NOMO-1 treated with dmso at 0.1 percent for 144 hours (cell line): ENCODE data around the gene SMURF2.
A peak's percentile ranks its signal among the peaks of the same experiment; 100 is the strongest.
"Not testable (repeated sequence)": the region's sequence is repeated elsewhere in the genome, so short reads cannot be mapped to it uniquely, and the experiment has no call there.

ENCODE experiments used
- DNase-seq: peaks from one replicate; lab custom pipeline; 2025; ENCODE audit not compliant: unreplicated experiment; lab: John Stamatoyannopoulos, UW

Gene SMURF2

GRCh38 chr17:64632606-64633005 is 29.5 kb downstream of the SMURF2 start:
- DNase-seq, result no peak

DNA sequence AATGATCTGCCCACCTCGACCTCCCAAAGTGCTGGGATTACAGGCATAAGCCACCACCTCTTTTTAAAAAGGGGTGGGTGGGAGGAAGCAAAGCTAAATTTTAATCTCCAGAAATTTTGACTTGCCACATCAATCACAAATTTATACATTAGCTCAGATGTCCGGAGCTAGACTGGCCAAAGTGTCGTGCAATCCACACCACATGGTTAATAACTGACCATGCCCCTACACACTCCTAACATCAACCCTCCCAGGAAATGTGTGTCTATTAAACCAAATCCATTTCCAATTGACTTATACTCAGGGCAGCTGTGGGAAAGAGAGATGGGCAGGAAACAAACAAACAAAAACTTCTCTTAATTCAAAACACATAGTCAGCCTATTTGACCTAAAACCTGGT is 29.9 kb downstream of the SMURF2 start:
- DNase-seq, result no peak

- peak; percentile 15 for DNase-seq
Observed at GRCh38 chr17:64630309-64631223, 31.5 kb downstream of the SMURF2 start.

- DNase-seq, result no peak
Observed at GRCh38 chr17:64628641-64629040, 33.5 kb downstream of the SMURF2 start.

DNA sequence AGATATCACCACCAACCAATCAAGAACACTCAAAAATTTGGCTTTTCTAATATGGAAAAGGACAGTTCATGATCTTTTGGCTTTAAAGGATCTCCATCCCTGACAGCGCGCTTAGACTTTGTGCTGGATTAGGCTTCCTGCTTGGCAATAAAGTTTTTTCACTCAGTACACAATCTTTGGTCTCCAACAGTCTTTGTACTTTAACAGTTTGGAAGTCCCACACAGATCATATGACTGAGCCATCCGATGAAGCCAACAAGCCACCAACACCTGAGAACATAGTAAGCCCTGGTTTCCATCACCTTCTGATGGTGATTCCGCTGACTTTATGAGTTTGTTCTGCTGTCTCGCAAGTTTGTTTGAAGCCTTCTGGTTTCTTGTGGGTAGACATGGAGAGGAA is 34.3 kb downstream of the SMURF2 start:
- no peak for DNase-seq

GRCh38 chr17:64626827-64627226 is 35.3 kb downstream of the SMURF2 start:
- no peak for DNase-seq

GRCh38 chr17:64625541-64625940 is 36.6 kb downstream of the SMURF2 start:
- no peak for DNase-seq

GRCh38 chr17:64622931-64623654 is 39.0 kb downstream of the SMURF2 start:
- no peak for DNase-seq

- no peak for DNase-seq
Observed at GRCh38 chr17:64621772-64622171, 40.3 kb downstream of the SMURF2 start.

DNA sequence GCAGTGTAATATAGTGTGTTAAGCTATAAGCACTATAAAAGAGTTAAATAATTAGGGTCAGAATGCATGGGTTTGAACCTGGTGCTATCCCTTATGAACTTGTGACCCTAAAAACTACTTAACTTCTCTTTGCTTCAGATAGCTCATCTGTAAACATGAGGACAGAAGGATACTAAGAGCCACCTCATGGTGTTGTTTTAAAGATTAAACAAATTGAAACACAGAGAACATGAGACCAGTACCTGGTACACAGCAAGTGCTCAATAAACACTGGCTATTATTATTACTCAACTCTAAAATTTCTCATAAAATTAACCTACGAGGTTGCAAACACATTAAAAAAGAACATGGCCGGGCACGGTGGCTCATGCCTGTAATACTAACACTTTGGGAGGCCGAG is 43.3 kb downstream of the SMURF2 start:
- no peak for DNase-seq

GRCh38 chr17:64617125-64617780 is 44.9 kb downstream of the SMURF2 start:
- no peak for DNase-seq

DNA sequence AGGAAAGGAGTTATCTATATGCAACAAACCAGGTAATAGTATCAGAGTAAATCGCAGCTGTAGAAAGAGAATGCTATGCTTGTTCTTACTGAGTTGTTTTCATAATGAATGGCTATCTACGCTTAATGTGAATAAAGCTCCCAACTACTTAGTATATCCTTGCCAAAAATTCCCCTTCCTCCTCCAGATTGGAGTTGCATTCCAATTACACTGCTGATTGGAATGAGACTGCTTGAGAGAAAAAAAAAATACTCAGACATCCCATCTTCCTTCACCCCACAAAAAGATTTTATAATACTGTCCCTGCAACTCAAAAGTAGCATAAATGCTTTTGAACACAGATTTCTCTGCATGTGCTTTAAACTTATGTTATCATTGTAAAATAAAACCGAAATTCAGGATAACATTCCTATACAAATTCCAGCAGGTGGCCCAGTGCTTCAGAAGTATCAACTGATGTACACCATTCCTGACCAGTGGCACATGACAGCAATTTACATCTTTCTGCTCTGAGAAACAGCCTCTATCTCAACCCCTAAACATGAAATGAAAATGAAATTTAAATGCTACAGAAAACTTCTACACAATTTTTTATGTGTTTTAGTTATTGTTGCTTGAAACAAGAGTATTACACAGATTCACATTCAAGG is 47.0 kb downstream of the SMURF2 start:
- DNase-seq, result no peak

GRCh38 chr17:64614266-64615027 is 47.7 kb downstream of the SMURF2 start:
- no peak for DNase-seq

GRCh38 chr17:64611369-64611768 is 50.7 kb downstream of the SMURF2 start:
- no peak for DNase-seq

- not testable (repeated sequence) for DNase-seq
Observed at GRCh38 chr17:64610244-64610643, 51.9 kb downstream of the SMURF2 start.

- no peak for DNase-seq
Observed at GRCh38 chr17:64608571-64608981, 53.5 kb downstream of the SMURF2 start.

DNA sequence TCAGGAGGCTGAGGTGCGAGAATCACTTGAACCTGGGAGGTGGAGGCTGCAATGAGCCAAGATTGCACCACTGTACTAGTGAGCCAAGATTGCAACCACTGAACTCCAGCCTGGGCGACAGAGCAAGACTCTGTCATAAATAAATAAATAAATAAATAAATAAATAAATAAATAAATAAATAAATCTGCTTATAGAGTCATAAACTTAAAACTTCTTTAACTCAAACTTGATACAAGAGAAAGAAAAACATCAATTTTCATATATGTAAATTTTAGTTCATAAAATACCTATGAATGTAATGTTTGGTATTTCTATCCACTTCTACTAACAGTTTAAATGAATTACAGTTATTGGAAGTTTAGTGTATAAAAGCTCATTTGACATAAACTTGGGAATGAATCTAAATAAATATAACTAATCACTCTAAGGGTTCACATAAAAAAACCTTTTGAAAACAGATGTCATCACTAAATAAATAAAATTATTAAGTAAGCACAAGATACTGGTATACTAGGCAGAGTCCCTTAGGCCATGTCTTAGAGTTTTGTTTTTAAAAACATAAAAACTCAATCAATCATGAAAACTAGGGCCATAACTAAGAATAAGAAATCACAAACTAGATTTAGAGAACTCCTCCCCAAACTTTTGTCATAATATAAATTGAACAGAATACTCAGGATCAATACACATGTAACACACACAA is 54.1 kb downstream of the SMURF2 start:
- DNase-seq, result no peak

GRCh38 chr17:64604532-64604931 is 57.6 kb downstream of the SMURF2 start:
- DNase-seq, result not testable (repeated sequence)

DNA sequence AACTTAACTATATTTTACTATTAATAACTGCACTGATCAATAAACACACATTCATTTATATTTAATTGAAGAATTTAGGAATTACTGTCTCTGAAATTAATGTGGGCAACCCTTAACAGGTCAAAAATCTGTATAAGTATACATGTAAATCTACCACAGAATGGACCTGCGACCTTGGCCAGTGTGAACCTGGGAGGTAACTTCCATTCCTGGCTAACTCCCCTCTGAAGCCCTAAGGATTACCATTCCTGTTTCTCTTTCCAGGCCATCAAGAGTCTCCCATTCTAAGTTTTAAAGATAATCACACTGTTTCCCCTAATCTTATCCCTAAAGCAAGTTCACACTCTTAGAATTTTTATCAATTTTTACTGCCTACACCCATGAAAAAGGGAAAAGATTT is 58.1 kb downstream of the SMURF2 start:
- no peak for DNase-seq

GRCh38 chr17:64599827-64600226 is 62.3 kb downstream of the SMURF2 start:
- DNase-seq, result no peak
